Breast epithelium (tissue), 3 donors: ENCODE data around the gene IDH3A.

Experiments used
- POLR2A ChIP-seq: fragments of 450-650 bp; IDR thresholded peaks from one replicate; pipeline ENCODE4 v1.6.1; 2016; ENCODE audit warnings: antibody characterized with exemption, mild to moderate bottlenecking, moderate library complexity
- TF ChIP-seq, protein P1 (sequence below), 3 donors: fragments of 450-650 bp; IDR thresholded peaks; one replicate each; pipeline ENCODE4 v1.5.1; 2016 to 2017; ENCODE audit warnings: antibody characterized with exemption in 3 of 3, mild to moderate bottlenecking in 3 of 3, moderate library complexity in 3 of 3

DNA sequence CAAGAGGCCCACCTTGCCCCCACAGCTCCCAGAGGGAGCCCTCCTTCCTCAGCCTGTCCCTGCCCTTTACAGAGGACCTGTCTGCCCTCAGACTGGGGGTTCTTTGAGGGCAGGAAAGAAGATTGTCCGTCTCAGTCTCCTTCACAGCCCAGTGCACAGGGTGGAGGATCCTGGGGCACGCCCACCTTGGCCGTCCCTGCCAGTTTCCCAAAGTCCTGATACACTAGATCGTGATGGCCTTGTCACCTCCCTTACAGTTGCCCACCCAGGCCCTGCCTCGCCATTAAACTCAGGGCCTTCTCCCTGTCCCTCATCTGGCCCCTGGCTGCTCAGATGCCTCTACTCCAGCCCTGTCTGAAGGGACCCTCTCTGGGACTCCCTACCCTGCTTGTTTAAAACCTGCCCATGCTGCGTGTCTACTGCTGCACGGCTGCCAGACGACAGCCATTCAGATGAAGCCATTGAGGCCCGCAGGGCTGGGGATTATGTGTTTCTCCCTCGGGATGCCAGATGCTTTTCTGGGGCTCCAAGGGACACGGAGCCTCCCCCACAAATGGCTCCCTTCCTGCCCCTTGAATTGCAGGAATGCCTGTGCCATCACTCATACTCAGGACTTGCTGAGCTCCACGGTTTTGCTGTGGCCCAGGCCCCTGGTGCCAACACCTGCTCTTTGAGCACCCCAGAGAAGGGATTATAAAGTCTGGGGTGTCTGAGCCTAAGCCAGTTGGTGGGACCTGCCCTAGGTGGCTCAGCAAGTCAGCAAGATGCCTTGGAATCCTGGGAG is 57.4 kb downstream of the IDH3A start:
- TF ChIP-seq, protein P1, sequence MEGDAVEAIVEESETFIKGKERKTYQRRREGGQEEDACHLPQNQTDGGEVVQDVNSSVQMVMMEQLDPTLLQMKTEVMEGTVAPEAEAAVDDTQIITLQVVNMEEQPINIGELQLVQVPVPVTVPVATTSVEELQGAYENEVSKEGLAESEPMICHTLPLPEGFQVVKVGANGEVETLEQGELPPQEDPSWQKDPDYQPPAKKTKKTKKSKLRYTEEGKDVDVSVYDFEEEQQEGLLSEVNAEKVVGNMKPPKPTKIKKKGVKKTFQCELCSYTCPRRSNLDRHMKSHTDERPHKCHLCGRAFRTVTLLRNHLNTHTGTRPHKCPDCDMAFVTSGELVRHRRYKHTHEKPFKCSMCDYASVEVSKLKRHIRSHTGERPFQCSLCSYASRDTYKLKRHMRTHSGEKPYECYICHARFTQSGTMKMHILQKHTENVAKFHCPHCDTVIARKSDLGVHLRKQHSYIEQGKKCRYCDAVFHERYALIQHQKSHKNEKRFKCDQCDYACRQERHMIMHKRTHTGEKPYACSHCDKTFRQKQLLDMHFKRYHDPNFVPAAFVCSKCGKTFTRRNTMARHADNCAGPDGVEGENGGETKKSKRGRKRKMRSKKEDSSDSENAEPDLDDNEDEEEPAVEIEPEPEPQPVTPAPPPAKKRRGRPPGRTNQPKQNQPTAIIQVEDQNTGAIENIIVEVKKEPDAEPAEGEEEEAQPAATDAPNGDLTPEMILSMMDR (IDR thresholded peaks at IDR 0.05) = no peak
- no peak for TF ChIP-seq POLR2A
